Measurements from ENCODE around the gene GPR37L1. TPM values are rescaled to one million over a fixed set of nuclear protein-coding genes. Genes with fewer than 3 reads are reported as not detected.

GPR37L1 gene
- total RNA-seq, 8 experiments from 2014 or later = 0.27 to 9.8 (median 0.64) TPM

DNA sequence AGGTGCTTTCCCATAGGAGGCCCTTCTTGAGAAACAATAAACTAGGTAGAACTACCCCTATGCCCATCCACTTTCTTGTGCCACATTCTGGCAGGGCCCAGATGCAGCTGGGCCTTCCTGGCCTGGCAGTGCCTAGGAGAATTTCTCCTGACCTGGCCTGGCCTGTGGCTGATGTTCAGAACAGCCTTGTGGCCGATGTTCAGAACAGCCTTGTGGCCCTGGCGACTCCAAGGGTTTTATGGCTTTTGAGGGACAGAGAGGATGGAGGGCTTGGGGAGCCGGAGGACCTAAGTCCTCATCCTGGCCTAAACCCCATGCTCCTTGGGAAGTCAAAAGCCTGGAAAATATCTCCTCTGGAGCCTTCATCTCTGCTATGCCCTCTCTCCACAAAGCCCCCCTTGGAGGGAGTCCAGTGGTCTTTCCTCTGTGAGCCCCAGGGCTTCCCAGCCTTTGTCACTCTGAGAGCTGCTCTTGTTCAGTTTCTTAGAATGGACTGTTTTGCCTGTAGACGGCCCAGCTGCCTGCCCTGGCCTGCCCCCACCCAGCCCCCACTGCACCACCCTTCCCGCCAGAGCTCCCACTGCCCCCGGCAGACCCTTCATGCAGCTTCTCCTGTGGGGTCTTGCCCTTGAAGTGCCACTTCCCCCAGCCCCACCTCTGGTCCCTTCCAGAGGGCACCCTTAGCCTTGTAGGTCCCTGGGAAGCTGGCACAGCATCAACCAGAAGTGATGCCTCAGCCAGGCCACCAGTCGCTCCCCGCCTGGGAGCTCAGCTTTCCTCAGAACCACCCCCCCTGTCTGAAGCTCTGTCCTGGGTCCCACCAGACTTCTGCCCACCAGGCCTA, 7.0 kb downstream of the GPR37L1 start:
- H3K27ac ChIP-seq = peak overlapping the region in 1 of 2 donors; percentile 47
- in situ Hi-C loops (cut with MboI; ENCODE audit: low pct_unique_long_range_greater_than_20kb in 2 of 9, low sequenced_read_pairs in 9 of 9, unreplicated experiment in 9 of 9) = loop anchor here in 6 of 9 experiments (10.0 to 25.0 kb wide), 4 partner anchors 115 to 592 kb away; partner anchors contain the start of genes SHISA4 (in 4 of the 6), ELF3 (in 2 of the 6) and NAV1 (in 1 of the 6)
- ATAC-seq (replicated peaks in 6 of 8) = peak in 5 of 8 experiments; percentile 3 to 48 (median 43)
- H3K4me1 ChIP-seq (replicated peaks in 1 of 2) = peaks cover 17 to 33% of the 10 kb centered on the region in 2 donors
- whole genome bisulfite sequencing, 10 experiments = 60 to 96% (median 85%) methylated on average over 1 to 3 of the region's 8 CpGs; no CpG with 5 or more reads in 4 of the 10 experiments
- no peak overlapping the region for H3K4me3 ChIP-seq

- peak; percentile 6 to 84 (median 68) for ATAC-seq (replicated peaks in 6 of 8)
- Histone ChIP-seq H3K4me1 (replicated peaks in 1 of 2) (peaks cover 20 to 39% of the 10 kb centered on the region in 2 donors), H3K4me3 (no peak overlapping the region), H3K27ac (peak overlapping the region in 1 of 2 donors; percentile 47)
- in situ Hi-C loops (cut with MboI; ENCODE audit: low pct_unique_long_range_greater_than_20kb in 2 of 9, low sequenced_read_pairs in 9 of 9, unreplicated experiment in 9 of 9) = loop anchor here in 5 of 9 experiments (10.0 to 25.0 kb wide), 3 partner anchors 126 to 593 kb away; partner anchors contain the start of genes SHISA4 (in 4 of the 5) and NAV1 (in 1 of the 5)
- WGBS, 10 experiments = 0 to 50% (median 30%) methylated on average over 1 to 7 of the region's 11 CpGs; no CpG with 5 or more reads in 5 of the 10 experiments
These were observed 7.6 kb downstream of the GPR37L1 start for GRCh38 chr1:202130297-202130721.

DNA sequence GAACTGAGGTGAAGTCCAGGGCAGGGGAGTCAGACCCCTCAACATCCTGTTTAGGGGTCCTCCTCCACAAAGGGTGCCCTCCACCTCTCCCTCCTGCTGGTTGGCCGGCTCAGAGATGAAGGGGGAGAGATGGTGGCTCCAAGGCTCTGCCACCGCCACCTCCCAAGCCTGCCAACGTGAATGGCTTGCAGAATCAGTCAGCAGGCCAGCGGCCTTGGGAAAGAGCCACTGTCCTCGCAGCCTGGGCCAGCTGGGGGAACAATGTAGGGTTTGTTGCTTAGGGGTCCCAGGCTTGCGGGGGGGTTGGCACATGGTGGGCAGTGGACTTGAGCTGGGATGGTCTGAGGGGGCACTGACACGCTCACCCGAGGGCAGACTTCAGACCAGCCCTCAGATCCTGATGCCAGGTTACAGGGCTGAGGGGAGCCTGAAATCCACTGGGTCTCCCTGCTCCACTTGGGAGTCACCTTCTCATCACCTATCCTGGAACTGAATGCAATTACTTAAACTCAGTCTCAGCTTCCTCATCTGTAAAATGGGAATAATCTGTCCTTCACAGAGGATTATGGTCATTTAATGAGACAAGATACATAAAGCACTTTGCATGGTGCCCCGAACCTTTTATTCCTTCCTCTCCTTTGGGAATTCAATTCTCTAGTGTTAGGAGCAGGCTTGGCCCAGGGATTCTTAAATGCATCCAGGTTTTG, 8.3 kb downstream of the GPR37L1 start:
- Histone ChIP-seq H3K4me3 (no peak overlapping the region), H3K4me1 (replicated peaks in 1 of 2) (peaks cover 20 to 40% of the 10 kb centered on the region in 2 donors), H3K27ac (peak overlapping the region in 1 of 2 donors; percentile 9)
- ATAC-seq (replicated peaks in 6 of 8) = peak in 3 of 8 experiments; percentile 17 to 37 (median 17)
- in situ Hi-C loops (cut with MboI; ENCODE audit: low pct_unique_long_range_greater_than_20kb in 2 of 9, low sequenced_read_pairs in 9 of 9, unreplicated experiment in 9 of 9) = loop anchor here in 5 of 9 experiments (10.0 to 25.0 kb wide), 3 partner anchors 126 to 594 kb away; partner anchors contain the start of genes SHISA4 (in 4 of the 5) and NAV1 (in 1 of the 5)
- 0 to 100% (median 86%) methylated on average over 1 to 6 of the region's 9 CpGs; no CpG with 5 or more reads in 2 of the 10 experiments for WGBS, 10 experiments

GRCh38 chr1:202131956-202132821, 9.5 kb downstream of the GPR37L1 start:
- in situ Hi-C loops (cut with MboI; ENCODE audit: low pct_unique_long_range_greater_than_20kb in 2 of 9, low sequenced_read_pairs in 9 of 9, unreplicated experiment in 9 of 9) = loop anchor here in 5 of 9 experiments (10.0 to 25.0 kb wide), 3 partner anchors 127 to 595 kb away; partner anchors contain the start of genes SHISA4 (in 4 of the 5) and NAV1 (in 1 of the 5)
- Histone ChIP-seq H3K4me3 (no peak overlapping the region), H3K27ac (peak overlapping the region in 1 of 2 donors; percentile 55), H3K4me1 (replicated peaks in 1 of 2) (peaks cover 20 to 40% of the 10 kb centered on the region in 2 donors)
- peak in 6 of 8 experiments; percentile 15 to 76 (median 52) for ATAC-seq (replicated peaks in 6 of 8)
- WGBS, 10 experiments = 50 to 100% (median 81%) methylated on average over 1 to 7 of the region's 12 CpGs; no CpG with 5 or more reads in 3 of the 10 experiments

DNA sequence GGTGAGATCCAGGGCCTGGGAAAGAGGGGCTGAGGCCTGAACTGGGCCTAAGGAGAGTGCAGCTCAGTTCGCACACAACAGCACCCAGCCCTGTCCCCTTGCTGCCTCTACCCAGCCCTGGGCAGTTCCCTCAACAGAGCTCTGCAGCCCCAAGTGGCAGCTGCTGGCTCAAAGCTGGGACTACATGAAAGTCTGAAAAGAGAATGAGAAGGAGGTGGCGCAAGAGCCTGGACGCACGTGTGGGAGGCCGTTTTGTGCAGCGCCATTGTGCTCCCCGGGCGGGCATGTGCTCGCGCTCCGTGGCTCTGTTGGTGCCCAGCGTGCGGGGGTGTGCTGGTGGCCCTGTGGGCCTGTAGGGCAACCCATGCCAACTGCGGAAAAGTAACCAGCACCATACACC, 10.3 kb downstream of the GPR37L1 start:
- Histone ChIP-seq H3K4me1 (replicated peaks in 1 of 2) (peaks cover 20 to 40% of the 10 kb centered on the region in 2 donors), H3K4me3 (no peak overlapping the region), H3K27ac (peak overlapping the region in 1 of 2 donors; percentile 55)
- peak in 6 of 8 experiments; percentile 13 to 20 (median 19) for ATAC-seq (replicated peaks in 6 of 8)
- 83 to 100% (median 91%) methylated on average over 1 to 9 of the region's 14 CpGs; no CpG with 5 or more reads in 4 of the 10 experiments for WGBS, 10 experiments
- in situ Hi-C loops (cut with MboI; ENCODE audit: low pct_unique_long_range_greater_than_20kb in 2 of 9, low sequenced_read_pairs in 9 of 9, unreplicated experiment in 9 of 9) = loop anchor here in 5 of 9 experiments (10.0 to 25.0 kb wide), 3 partner anchors 128 to 596 kb away; partner anchors contain the start of genes SHISA4 (in 4 of the 5) and NAV1 (in 1 of the 5)

DNA sequence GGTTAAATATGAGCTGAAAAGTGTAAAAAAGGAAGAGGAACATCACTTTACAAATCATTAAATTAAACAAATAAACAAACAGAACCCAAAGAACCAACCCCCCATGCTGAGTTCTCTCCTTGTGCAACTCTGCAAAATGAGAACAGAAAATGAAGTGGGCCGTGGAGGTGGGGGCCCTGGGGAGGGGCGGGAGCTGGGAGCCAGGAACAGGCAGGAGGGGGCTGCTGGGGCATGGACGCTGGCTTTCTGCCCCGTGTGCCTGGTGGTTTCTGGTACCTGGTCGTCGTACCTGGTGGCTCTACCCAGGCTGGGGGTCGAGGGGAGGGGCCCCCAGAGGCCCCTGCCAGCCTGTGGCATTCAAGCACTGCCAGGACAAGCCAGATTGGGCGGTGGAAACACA, 10.8 kb downstream of the GPR37L1 start:
- in situ Hi-C loops (cut with MboI; ENCODE audit: low pct_unique_long_range_greater_than_20kb in 2 of 9, low sequenced_read_pairs in 9 of 9, unreplicated experiment in 9 of 9) = loop anchor here in 5 of 9 experiments (10.0 to 25.0 kb wide), 3 partner anchors 129 to 596 kb away; partner anchors contain the start of genes SHISA4 (in 4 of the 5) and NAV1 (in 1 of the 5)
- 47 to 90% methylated on average over 2 to 3 of the region's 8 CpGs; no CpG with 5 or more reads in 8 of the 10 experiments for WGBS, 10 experiments
- no peak for ATAC-seq (replicated peaks in 6 of 8)
- H3K27ac ChIP-seq = no peak overlapping the region
- H3K4me3 ChIP-seq = no peak overlapping the region
- peaks cover 20 to 40% of the 10 kb centered on the region in 2 donors for H3K4me1 ChIP-seq (replicated peaks in 1 of 2)

DNA sequence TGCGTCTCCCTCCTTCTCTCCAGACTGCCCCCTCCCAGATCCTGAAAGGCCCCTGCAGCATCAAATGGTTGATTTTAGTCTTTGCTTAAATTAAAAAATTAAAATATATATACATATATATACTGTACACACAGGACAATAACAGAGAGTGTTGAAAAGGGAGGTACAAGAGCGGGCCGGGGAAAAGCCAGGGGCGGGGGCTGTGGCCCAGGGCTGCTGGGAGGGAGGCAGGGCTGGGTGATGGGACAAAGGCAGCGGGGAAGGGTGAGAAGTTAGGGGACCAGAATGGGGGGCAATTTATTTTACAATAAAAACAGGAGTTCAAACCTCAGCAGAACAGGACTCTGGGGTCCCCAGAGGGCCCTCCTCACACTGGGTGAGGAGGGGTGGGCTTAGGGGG, 11.3 kb downstream of the GPR37L1 start:
- H3K4me1 ChIP-seq (replicated peaks in 1 of 2) = peaks cover 20 to 40% of the 10 kb centered on the region in 2 donors
- no peak overlapping the region for H3K4me3 ChIP-seq
- WGBS, 10 experiments = 100% methylated on average over 1 of the region's 5 CpGs; no CpG with 5 or more reads in 9 of the 10 experiments
- no peak overlapping the region for H3K27ac ChIP-seq
- in situ Hi-C loops (cut with MboI; ENCODE audit: low pct_unique_long_range_greater_than_20kb in 2 of 9, low sequenced_read_pairs in 9 of 9, unreplicated experiment in 9 of 9) = loop anchor here in 5 of 9 experiments (10.0 to 25.0 kb wide), 3 partner anchors 129 to 597 kb away; partner anchors contain the start of genes SHISA4 (in 4 of the 5) and NAV1 (in 1 of the 5)
- no peak for ATAC-seq (replicated peaks in 6 of 8)

DNA sequence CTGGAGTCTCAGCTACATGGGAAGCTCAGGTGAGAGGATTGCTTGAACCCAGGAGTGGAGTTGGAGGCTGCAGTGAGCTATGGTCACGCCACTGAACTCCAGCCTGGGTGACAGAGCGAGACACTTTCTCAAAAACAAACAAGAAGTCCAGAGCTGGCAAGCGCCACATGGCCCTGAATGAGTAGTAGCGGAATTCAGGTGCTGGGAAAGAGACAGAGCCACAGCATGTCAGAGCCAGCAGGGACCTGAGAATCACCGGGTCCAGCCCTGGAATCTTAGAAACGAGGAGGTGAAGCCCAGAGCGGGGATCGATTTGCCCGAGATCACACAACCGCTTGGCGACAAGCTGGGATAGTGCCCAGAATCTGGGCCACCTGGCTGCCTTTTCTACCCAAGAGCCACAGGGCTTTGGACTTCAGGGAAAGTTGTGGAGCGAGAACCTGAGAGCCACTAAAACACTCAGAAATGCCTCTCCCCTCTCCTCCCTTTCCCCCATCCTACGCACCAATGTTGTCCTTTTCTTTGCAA, 12.0 kb downstream of the GPR37L1 start:
- no peak overlapping the region for H3K27ac ChIP-seq
- H3K4me1 ChIP-seq (replicated peaks in 1 of 2) = peaks cover 16 to 35% of the 10 kb centered on the region in 2 donors
- 0 to 100% (median 91%) methylated on average over 1 to 11 of the region's 13 CpGs; no CpG with 5 or more reads in 2 of the 10 experiments for WGBS, 10 experiments
- peak in 1 of 8 experiments; percentile 12 for ATAC-seq (replicated peaks in 6 of 8)
- in situ Hi-C loops (cut with MboI; ENCODE audit: low pct_unique_long_range_greater_than_20kb in 2 of 9, low sequenced_read_pairs in 9 of 9, unreplicated experiment in 9 of 9) = loop anchor here in 5 of 9 experiments (10.0 to 25.0 kb wide), 3 partner anchors 130 to 597 kb away; partner anchors contain the start of genes SHISA4 (in 4 of the 5) and NAV1 (in 1 of the 5)
- H3K4me3 ChIP-seq = no peak overlapping the region

DNA sequence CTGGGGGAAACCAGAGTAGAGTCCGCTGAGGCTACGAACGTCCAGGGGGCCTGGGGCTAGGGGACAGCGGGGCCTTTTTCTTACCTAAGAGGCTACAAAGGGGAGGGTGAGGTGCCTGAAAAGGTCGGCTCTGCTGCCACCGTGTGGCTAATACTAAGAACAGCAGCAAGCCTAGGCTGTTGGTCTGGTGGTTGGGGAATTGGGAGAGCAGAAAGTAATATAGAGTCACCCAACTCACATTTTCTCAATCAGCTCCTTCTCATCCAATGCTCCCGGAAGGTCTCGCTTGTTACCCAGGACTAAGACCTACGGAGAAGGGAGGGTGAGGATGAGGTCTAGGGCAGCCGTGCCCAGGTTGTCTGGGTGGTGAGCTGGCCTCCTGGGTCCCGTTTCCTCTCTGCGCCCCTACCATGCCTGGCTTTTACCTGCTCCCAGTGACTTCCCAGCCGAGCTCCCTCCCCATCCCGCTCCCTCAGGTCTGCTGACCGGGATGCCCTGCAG, 12.6 kb downstream of the GPR37L1 start:
- H3K4me1 ChIP-seq (replicated peaks in 1 of 2) = peaks cover 11 to 29% of the 10 kb centered on the region in 2 donors
- in situ Hi-C loops (cut with MboI; ENCODE audit: low pct_unique_long_range_greater_than_20kb in 2 of 9, low sequenced_read_pairs in 9 of 9, unreplicated experiment in 9 of 9) = loop anchor here in 5 of 9 experiments (10.0 to 25.0 kb wide), 3 partner anchors 130 to 598 kb away; partner anchors contain the start of genes SHISA4 (in 4 of the 5) and NAV1 (in 1 of the 5)
- no peak overlapping the region for H3K4me3 ChIP-seq
- no peak overlapping the region for H3K27ac ChIP-seq
- peak; percentile 31 to 93 (median 67) for ATAC-seq (replicated peaks in 6 of 8)
- WGBS, 10 experiments = 20 to 80% (median 34%) methylated on average over 1 to 14 of the region's 15 CpGs; no CpG with 5 or more reads in 5 of the 10 experiments

DNA sequence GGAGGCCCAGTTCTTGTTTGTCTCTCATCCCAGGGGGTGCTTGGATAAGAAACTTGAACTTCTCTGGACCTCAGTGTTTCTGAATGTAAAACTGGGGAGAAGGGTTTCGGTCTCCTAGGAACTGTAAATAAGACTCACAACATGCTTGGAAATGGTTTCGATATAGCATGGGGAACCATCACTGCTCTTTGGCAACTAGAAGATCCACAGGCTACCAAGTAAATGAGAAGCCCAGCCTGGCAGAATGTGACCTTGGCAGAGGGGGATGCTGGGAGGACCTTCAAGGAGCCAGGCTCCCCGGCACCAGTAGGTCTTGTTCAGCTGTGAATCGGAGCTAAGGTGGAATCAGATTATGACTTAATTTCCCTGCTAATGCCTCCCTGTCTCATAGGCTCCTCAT, 18.1 kb downstream of the GPR37L1 start:
- no peak for ATAC-seq (replicated peaks in 6 of 8)
- Histone ChIP-seq H3K27ac (no peak overlapping the region), H3K4me3 (no peak overlapping the region), H3K4me1 (replicated peaks in 1 of 2) (peaks cover 9 to 12% of the 10 kb centered on the region in 2 donors)
- WGBS, 10 experiments = 58 to 100% (median 97%) methylated on average over 1 to 4 of the region's 4 CpGs; no CpG with 5 or more reads in 3 of the 10 experiments
- in situ Hi-C loops (cut with MboI; ENCODE audit: low pct_unique_long_range_greater_than_20kb in 2 of 9, low sequenced_read_pairs in 9 of 9, unreplicated experiment in 9 of 9) = loop anchor here in 5 of 9 experiments (25.0 kb wide), 2 partner anchors 254 to 604 kb away; partner anchors contain the start of genes SHISA4 (in 4 of the 5) and NAV1 (in 1 of the 5)

Measured in motor neuron (in vitro differentiated cells).